ENCODE results near the gene BAIAP2L2. TPM values are rescaled to one million over a fixed set of nuclear protein-coding genes. Genes with fewer than 3 reads are reported as not detected.

Gene BAIAP2L2
- total and polyA plus RNA-seq, 2 donors (not counting 3 experiments of a cell fraction or from before 2014, with no cell fraction given), result 0.20 to 0.35 TPM

- Histone ChIP-seq H3K4me2 (ENCODE audit: insufficient read depth, low read length) (no peak overlapping the region), H2AFZ (ENCODE audit: low read depth, low read length) (no peak overlapping the region), H3K9ac (replicated peaks; ENCODE audit: extremely low read depth, insufficient read depth, low read length) (no peak overlapping the region), H3K9me1 (replicated peaks; ENCODE audit: control insufficient read depth, extremely low read depth, insufficient read depth, low read length) (no peaks in the 10 kb centered on the region), H4K20me1 (replicated peaks; ENCODE audit: control insufficient read depth, extremely low read depth, insufficient read depth, low read length) (no peaks in the 10 kb centered on the region), H3K4me1 (ENCODE audit: control insufficient read depth, extremely low read depth, insufficient read depth, low read length) (no peaks in the 10 kb centered on the region), H3K4me3 (replicated peaks in 1 of 3; ENCODE audit: insufficient read depth in 1 of 3, low read depth in 1 of 3, low read length in 3 of 3) (no peak overlapping the region), H3K36me3 (ENCODE audit: control insufficient read depth in 2 of 2, extremely low read depth in 1 of 2, insufficient read depth in 2 of 2, low read length in 2 of 2) (no peaks in the 10 kb centered on the region), H3K27ac (ENCODE audit: insufficient read depth, low read depth, low read length) (no peak overlapping the region), H3K9me3 (replicated peaks; ENCODE audit: control insufficient read depth, insufficient read depth, low read length) (no peaks in the 10 kb centered on the region), H3K27me3 (ENCODE audit: control insufficient read depth in 2 of 2, insufficient read depth in 2 of 2, low read length in 2 of 2) (no peaks in the 10 kb centered on the region), H3K79me2 (ENCODE audit: control insufficient read depth, insufficient read depth, low read length) (no peaks in the 10 kb centered on the region)
- DNase-seq (ENCODE audit: low read depth, low spot score) (no peak), FAIRE-seq (no peak)
- ChIA-PET POLR2A (no interaction called here), CTCF (interaction anchor here (2.2 kb wide), 1 partner anchor 10 kb away, joined by 15 read pairs; no protein-coding TSS in a partner anchor)
- intact Hi-C loops (cut with micrococcal nuclease) (no loop called here), dilution Hi-C loops (cut with MboI; ENCODE audit: extremely low pct_ligation_motif_present, low sequenced_read_pairs) (no loop called here)
- no TSS peak for BruUV-seq (replicated peaks)
- TF ChIP-seq FOS (IDR thresholded peaks at IDR 0.05; ENCODE audit: borderline replicate concordance, insufficient read depth, low read length) (no peak), EZH2 (IDR thresholded peaks at IDR 0.05; ENCODE audit: borderline replicate concordance, low read depth, low read length, severe bottlenecking) (no peak), JUN (IDR thresholded peaks at IDR 0.05; ENCODE audit: borderline replicate concordance, insufficient read depth, insufficient read length, low read depth) (no peak), MAX (IDR thresholded peaks at IDR 0.05; ENCODE audit: insufficient read depth, insufficient read length) (no peak)
Observed at GRCh38 chr22:38041760-38042487, 68.6 kb downstream of the BAIAP2L2 start.

- POLR2A ChIA-PET, result no interaction called here
- H3K27ac ChIP-seq (ENCODE audit: insufficient read depth, low read depth, low read length), result no peak overlapping the region
- no peak for FAIRE-seq
- H3K9me1 ChIP-seq (replicated peaks; ENCODE audit: control insufficient read depth, extremely low read depth, insufficient read depth, low read length), result no peaks in the 10 kb centered on the region
- H3K4me2 ChIP-seq (ENCODE audit: insufficient read depth, low read length), result no peak overlapping the region
- no peak overlapping the region for H3K9ac ChIP-seq (replicated peaks; ENCODE audit: extremely low read depth, insufficient read depth, low read length)
- TF ChIP-seq MYC (IDR thresholded peaks at IDR 0.05; ENCODE audit: low read depth, low read length), result no peak
- TF ChIP-seq EZH2 (IDR thresholded peaks at IDR 0.05; ENCODE audit: borderline replicate concordance, low read depth, low read length, severe bottlenecking), result no peak
- TF ChIP-seq POLR2A (IDR thresholded peaks at IDR 0.05; ENCODE audit: low read depth, low read length), result no peak
- no peak for TF ChIP-seq GATA2 (IDR thresholded peaks at IDR 0.05; ENCODE audit: insufficient read depth, insufficient read length, low read depth, low read length)
- TF ChIP-seq, protein P1, sequence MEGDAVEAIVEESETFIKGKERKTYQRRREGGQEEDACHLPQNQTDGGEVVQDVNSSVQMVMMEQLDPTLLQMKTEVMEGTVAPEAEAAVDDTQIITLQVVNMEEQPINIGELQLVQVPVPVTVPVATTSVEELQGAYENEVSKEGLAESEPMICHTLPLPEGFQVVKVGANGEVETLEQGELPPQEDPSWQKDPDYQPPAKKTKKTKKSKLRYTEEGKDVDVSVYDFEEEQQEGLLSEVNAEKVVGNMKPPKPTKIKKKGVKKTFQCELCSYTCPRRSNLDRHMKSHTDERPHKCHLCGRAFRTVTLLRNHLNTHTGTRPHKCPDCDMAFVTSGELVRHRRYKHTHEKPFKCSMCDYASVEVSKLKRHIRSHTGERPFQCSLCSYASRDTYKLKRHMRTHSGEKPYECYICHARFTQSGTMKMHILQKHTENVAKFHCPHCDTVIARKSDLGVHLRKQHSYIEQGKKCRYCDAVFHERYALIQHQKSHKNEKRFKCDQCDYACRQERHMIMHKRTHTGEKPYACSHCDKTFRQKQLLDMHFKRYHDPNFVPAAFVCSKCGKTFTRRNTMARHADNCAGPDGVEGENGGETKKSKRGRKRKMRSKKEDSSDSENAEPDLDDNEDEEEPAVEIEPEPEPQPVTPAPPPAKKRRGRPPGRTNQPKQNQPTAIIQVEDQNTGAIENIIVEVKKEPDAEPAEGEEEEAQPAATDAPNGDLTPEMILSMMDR (IDR thresholded peaks at IDR 0.05; ENCODE audit: extremely low read depth in 1 of 2, insufficient read depth in 1 of 2, low read depth in 1 of 2, low read length in 2 of 2), result no peak
- TF ChIP-seq MAX (IDR thresholded peaks at IDR 0.05; ENCODE audit: insufficient read depth, insufficient read length), result no peak
- no peak for TF ChIP-seq FOS (IDR thresholded peaks at IDR 0.05; ENCODE audit: borderline replicate concordance, insufficient read depth, low read length)
- no peak for TF ChIP-seq POLR2AphosphoS5 (IDR thresholded peaks at IDR 0.05; ENCODE audit: insufficient read depth, low read depth, low read length)
- no peak for TF ChIP-seq JUN (IDR thresholded peaks at IDR 0.05; ENCODE audit: borderline replicate concordance, insufficient read depth, insufficient read length, low read depth)
- no peaks in the 10 kb centered on the region for H3K36me3 ChIP-seq (ENCODE audit: control insufficient read depth in 2 of 2, extremely low read depth in 1 of 2, insufficient read depth in 2 of 2, low read length in 2 of 2)
- intact Hi-C loops (cut with micrococcal nuclease) (no loop called here), dilution Hi-C loops (cut with MboI; ENCODE audit: extremely low pct_ligation_motif_present, low sequenced_read_pairs) (no loop called here)
- no peak overlapping the region for H2AFZ ChIP-seq (ENCODE audit: low read depth, low read length)
- no peaks in the 10 kb centered on the region for H3K4me1 ChIP-seq (ENCODE audit: control insufficient read depth, extremely low read depth, insufficient read depth, low read length)
- H3K4me3 ChIP-seq (replicated peaks in 1 of 3; ENCODE audit: insufficient read depth in 1 of 3, low read depth in 1 of 3, low read length in 3 of 3), result no peak overlapping the region
- no TSS peak for BruUV-seq (replicated peaks)
- no peaks in the 10 kb centered on the region for H3K27me3 ChIP-seq (ENCODE audit: control insufficient read depth in 2 of 2, insufficient read depth in 2 of 2, low read length in 2 of 2)
- no peaks in the 10 kb centered on the region for H3K9me3 ChIP-seq (replicated peaks; ENCODE audit: control insufficient read depth, insufficient read depth, low read length)
- H3K79me2 ChIP-seq (ENCODE audit: control insufficient read depth, insufficient read depth, low read length), result no peaks in the 10 kb centered on the region
- CTCF ChIA-PET, result interaction anchor here (1.3 to 1.7 kb wide), 2 partner anchors 8 to 11 kb away, joined by 3 to 6 read pairs; no protein-coding TSS in a partner anchor
- no peaks in the 10 kb centered on the region for H4K20me1 ChIP-seq (replicated peaks; ENCODE audit: control insufficient read depth, extremely low read depth, insufficient read depth, low read length)
- DNase-seq (ENCODE audit: low read depth, low spot score), result no peak
Observed at GRCh38 chr22:38040953-38041759, 69.3 kb downstream of the BAIAP2L2 start.
